GM12873 (cell line): Measurements from ENCODE around the gene AK5.

Source experiments
- TF ChIP-seq, protein P1 (sequence below): IDR thresholded peaks from 2 replicates; pipeline ENCODE4 v1.5.1; 2012; ENCODE audit warnings: low read depth, mild to moderate bottlenecking, moderate library complexity, low read length, control low read depth; ENCODE audit not compliant: insufficient read depth; ENCODE audit errors: missing control alignments

The AK5 gene

GRCh38 chr1:77339326-77339725, 57.5 kb downstream of the AK5 start:
- TF ChIP-seq, protein P1, sequence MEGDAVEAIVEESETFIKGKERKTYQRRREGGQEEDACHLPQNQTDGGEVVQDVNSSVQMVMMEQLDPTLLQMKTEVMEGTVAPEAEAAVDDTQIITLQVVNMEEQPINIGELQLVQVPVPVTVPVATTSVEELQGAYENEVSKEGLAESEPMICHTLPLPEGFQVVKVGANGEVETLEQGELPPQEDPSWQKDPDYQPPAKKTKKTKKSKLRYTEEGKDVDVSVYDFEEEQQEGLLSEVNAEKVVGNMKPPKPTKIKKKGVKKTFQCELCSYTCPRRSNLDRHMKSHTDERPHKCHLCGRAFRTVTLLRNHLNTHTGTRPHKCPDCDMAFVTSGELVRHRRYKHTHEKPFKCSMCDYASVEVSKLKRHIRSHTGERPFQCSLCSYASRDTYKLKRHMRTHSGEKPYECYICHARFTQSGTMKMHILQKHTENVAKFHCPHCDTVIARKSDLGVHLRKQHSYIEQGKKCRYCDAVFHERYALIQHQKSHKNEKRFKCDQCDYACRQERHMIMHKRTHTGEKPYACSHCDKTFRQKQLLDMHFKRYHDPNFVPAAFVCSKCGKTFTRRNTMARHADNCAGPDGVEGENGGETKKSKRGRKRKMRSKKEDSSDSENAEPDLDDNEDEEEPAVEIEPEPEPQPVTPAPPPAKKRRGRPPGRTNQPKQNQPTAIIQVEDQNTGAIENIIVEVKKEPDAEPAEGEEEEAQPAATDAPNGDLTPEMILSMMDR, result no peak

GRCh38 chr1:77341195-77341594, 59.4 kb downstream of the AK5 start:
- TF ChIP-seq, protein P1, result no peak

DNA sequence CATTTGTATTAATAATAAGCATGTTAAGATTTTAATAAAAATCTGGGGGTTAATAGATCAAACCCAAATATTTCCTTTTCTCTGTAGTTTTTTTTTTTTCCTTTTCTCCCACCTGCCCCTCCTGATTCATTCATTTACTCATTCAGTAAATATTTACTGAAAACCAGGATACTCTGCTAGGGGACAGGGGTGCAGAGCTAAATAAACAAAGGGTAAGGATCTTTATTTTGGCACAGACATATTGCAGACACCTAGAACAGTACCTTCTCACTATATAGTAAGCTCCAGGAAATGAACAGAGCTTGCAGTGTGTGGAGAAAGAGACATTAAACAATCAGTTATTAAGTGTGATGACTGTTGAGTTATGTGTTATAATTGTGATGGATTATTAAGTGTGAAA, 60.9 kb downstream of the AK5 start:
- TF ChIP-seq, protein P1, result no peak

GRCh38 chr1:77347646-77348045, 65.8 kb downstream of the AK5 start:
- TF ChIP-seq, protein P1, result no peak

DNA sequence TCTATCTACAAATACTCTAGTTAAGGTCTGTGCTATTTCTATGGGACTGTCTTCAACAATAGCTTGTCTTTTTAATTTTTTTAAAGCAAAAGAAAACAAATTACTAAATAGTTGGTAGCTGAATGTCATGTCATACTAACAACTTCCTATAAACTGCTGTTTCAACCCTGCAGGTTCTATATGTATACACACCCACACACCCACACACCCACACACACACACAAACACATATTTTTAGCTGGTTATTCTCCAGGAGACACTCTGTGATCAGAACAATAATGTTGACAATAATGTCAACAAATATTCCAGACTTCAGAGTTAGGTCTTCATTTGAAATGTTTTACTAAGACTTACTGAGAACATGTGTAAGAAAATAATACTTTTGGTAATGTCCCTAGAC, 66.7 kb downstream of the AK5 start:
- TF ChIP-seq, protein P1, result no peak

- TF ChIP-seq, protein P1, result no peak
Measured at GRCh38 chr1:77349275-77349674, 67.5 kb downstream of the AK5 start.

GRCh38 chr1:77350012-77350770, 68.4 kb downstream of the AK5 start:
- TF ChIP-seq, protein P1, result no peak
